GM12801 (cell line): ENCODE measurements around the gene MTRF1.

ENCODE experiments used
- TF ChIP-seq, protein P1 (sequence below): IDR thresholded peaks from one replicate; pipeline ENCODE4 v1.5.1; 2011; ENCODE audit warnings: control low read depth; ENCODE audit not compliant: insufficient read length; ENCODE audit errors: extremely low read depth

MTRF1 gene

DNA sequence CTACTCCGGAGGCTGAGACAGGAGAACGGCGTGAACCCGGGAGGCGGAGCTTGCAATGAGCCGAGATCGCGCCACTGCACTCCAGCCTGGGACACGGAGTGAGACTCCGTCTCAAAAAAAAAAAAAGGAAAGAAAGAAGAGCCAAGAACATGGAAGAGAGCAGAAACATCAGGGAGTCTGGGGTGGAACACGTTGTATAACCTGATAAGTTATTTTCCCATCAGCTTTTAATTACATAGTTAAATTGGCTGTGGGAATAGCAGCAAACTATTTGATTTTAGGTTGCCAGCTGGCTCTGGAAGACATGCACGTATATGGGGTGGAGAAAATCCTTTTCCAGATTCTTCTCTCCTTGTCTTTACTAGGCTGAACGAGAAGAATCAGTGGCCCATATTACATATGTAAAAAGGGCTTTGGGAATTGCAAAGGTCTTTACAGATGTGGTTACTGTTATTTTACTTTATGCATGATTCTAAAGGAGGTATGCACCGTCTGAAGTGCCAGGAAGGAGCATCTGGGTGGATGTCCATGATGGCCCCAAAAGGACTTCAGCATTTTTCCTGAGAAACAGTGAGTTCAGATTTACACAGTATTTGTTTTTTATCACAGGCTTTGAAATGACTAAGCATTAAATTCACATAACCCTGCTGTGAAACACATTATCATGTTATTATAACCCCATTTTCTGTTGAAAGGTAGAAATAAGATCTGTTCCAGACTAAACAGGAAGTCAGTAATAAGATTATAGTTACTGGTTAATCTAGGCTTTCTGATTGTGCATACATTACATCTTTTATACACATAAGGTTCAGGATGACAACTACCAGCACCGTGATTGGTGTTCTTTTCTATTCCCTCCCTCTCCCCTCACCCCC, 43.1 kb upstream of the MTRF1 start:
- TF ChIP-seq, protein P1, sequence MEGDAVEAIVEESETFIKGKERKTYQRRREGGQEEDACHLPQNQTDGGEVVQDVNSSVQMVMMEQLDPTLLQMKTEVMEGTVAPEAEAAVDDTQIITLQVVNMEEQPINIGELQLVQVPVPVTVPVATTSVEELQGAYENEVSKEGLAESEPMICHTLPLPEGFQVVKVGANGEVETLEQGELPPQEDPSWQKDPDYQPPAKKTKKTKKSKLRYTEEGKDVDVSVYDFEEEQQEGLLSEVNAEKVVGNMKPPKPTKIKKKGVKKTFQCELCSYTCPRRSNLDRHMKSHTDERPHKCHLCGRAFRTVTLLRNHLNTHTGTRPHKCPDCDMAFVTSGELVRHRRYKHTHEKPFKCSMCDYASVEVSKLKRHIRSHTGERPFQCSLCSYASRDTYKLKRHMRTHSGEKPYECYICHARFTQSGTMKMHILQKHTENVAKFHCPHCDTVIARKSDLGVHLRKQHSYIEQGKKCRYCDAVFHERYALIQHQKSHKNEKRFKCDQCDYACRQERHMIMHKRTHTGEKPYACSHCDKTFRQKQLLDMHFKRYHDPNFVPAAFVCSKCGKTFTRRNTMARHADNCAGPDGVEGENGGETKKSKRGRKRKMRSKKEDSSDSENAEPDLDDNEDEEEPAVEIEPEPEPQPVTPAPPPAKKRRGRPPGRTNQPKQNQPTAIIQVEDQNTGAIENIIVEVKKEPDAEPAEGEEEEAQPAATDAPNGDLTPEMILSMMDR, result no peak

DNA sequence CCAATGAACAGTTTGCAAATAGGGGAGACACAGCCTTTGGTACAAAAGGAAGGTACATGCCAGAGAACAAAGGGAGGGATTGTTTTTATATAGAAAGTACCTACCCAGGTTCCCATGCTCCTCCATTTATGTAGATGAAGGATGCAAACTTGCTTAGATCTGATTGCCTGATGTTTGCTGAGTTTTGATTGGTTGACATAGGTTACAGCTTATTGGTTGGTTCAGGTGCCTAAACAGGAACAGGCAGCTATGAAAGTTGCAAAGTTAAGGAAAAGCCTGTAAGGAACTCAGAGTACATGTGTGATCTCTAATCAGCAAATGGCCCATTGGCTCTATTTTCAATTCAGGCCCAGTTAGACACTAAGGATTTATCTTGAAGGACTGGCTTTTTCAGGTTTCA, 41.2 kb upstream of the MTRF1 start:
- TF ChIP-seq, protein P1, result no peak

DNA sequence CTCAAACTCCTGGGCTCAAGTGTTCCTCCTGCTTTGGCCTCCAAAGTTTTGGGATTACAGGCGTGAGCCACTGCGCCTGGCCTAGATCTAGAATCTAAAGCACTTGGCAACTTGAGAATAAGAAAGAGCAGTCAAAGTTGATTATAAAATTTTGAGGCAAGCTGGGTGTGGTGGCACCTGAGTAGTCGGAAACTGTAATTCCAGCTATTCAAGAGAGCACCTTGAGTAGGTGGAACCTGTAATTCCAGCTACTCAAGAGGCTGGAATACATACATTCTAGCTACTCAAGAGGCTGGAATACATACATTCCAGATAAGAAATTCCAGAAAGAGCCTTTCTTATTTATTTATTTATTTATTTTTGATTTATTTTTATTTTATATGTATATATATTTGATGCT, 39.4 kb upstream of the MTRF1 start:
- TF ChIP-seq, protein P1, result no peak

DNA sequence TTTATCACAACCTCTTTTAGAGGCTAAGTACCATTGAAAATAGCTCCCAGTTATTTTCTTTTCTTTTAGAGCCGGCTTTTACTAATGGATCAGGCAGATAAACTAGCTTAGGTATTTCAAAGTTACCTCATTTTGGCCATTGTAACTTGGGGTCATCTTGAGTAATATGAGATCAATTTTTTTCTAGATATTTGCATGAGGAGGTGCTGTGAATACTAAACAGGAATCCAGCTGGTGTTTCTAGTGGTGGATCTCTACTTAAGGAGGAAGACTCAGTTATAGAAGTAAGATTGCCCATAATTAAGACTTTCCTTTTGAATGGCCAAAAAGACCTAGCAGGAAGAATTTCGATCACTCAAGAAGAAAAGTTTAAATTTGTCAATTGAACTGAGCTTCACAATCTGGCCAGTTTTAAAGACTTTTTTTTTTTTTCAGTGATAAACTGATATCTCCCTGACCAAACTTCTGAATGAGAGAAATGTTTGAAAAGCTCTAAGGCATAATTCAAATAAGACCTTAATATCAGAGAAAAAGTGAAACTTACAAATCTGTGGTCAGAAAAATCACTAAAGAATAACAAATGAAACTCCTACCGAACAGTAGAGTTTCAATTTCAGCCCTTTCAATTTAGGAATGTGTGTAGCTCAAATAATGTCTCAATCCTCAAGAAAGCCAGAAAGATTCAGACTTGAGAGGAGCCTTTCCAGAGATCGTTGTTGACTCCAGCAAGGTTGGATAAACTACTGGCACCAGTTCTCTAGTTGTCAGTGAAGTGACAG, 36.1 kb upstream of the MTRF1 start:
- TF ChIP-seq, protein P1, result no peak

DNA sequence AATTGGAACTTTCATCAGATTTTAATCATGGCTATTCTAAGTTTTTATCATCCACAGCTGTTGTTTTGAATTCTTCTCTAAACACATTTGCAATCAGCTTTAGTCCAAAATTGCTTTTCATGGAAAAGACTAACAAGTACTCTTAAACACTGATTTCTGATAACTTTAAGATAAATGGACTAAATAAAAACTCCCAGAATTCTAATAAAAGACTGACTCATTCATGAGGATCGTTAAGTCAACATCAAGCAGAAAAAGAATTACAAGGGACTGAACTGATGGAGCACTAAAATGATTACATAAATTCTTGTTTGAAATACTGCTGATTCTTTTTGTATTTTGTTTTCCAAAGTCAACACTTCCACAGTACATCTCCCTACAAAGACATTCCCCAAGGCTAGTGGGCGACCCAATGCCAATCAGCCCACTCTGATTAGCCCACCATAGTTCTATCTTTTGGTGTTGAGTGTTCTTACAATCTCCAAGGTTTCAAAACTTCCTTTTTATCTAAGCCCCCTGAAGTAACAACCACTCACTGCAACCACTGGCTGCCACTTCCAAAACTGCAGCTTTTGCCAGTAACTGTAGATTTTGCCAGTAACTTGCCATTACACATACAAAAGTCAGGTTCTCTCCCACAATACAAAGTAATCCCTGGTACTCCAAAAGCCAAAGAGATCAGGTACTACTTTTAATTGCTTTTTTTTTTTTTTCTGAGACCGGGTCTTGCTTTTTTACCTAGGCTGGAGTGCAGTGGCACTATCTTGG, 33.7 kb upstream of the MTRF1 start:
- TF ChIP-seq, protein P1, result no peak

DNA sequence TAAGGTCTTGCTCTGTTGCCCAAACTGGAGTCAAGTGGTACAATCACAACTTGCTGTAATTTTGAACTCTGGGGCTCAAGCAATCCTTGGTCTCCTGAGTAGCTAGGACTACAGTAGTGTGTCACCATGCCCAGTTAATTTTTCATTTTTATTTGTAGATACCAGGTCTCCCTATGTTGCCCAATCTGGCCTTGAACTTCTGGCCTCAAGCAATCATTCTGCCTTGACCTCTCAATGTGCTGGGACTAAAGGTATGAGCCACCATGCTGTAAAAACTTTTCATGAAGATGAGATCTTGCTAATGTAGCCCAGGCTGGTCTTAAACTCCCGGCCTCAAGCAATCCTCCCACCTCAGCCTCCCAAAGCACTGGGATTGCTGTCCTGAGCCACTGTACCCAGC, 32.6 kb upstream of the MTRF1 start:
- TF ChIP-seq, protein P1, result no peak

DNA sequence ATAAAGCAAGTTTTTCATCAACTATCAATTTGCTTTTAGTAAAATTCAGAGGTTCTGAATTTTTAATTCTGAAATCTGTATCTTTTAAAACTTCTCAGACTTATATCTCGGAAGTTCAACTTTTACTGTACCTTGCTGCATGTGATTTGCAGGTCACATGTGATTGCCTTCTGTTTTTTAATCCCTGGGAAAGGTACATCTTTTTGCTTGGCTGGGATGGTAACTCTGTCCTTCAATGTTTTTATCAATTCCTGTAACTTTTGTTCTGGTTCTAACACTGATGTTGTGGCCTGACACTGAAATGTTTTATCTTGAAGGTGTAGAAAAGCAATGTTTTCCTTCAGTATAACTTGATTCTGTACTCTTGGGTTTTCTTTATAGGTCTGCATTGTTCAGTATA, 31.5 kb upstream of the MTRF1 start:
- TF ChIP-seq, protein P1, result no peak
